Transverse colon (tissue), 4 donors: Measurements from ENCODE around the gene APOA1.

Experiments used
- CTCF ChIP-seq, 5 experiments: fragments of 200-600 bp in 3 of 5; fragments of 450-650 bp in 2 of 5; sonication (generic) in 3 of 5; IDR thresholded peaks; 1 replicate in 2 of 5; 2 replicates in 3 of 5; pipeline ENCODE4 v1.5.1; 2016 to 2017; ENCODE audit warnings: antibody characterized with exemption in 5 of 5, inconsistent platforms in 3 of 5, mild to moderate bottlenecking in 2 of 5, moderate library complexity in 1 of 5
- EP300 ChIP-seq: sonication (generic); formaldehyde crosslinking; IDR thresholded peaks from one replicate; pipeline ENCODE4 v1.6.1; 2017; ENCODE audit warnings: antibody characterized with exemption, low read depth
- POLR2A ChIP-seq: fragments of 450-650 bp; IDR thresholded peaks from one replicate; pipeline ENCODE4 v1.6.1; 2016; ENCODE audit warnings: antibody characterized with exemption, mild to moderate bottlenecking, moderate library complexity
- POLR2AphosphoS5 ChIP-seq, 3 donors: sonication (generic); formaldehyde crosslinking; IDR thresholded peaks; one replicate each; pipeline ENCODE4 v1.6.1; 2016; ENCODE audit warnings: antibody characterized with exemption in 3 of 3

DNA sequence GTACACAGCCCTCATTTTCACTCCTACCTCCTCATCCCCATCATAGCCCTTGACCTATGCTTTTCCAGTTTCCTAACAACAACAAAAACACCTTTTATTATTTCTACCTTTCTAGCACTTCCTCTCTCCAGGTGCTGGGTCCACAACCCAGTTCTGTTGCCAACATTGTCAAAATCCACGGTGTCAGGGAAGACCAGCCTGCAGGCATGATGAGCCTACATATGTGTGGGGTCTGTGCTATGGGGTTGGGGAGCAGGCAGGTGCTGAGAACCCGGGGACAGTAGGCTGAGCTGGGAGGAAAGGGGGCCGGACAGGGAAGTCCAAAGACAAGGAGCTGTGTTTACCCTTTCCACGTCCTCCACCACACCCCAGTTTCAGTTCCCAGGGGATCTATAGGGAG, 48.9 kb downstream of the APOA1 start:
- TF ChIP-seq POLR2AphosphoS5 (IDR thresholded peaks at IDR 0.05) (no peak), CTCF (IDR thresholded peaks at IDR 0.05) (no peak), POLR2A (no peak), EP300 (no peak)
